H9 (cell line): Measurements from ENCODE around the gene FOXM1. TPM values are rescaled to one million over a fixed set of nuclear protein-coding genes. Genes with fewer than 3 reads are reported as not detected.

Experiments
- DNase-seq: peaks from one replicate; pipeline ENCODE4 v3.0.0-alpha.2; 2017
- H2AFZ ChIP-seq: one replicate; pipeline ENCODE4 v1.6.1; 2013; ENCODE audit warnings: mild to moderate bottlenecking, low read length, control low read depth, moderate library complexity
- H2AK5ac ChIP-seq: 2 replicates; pipeline ENCODE4 v1.6.1; 2013; ENCODE audit warnings: low read length, control low read depth, mixed read lengths; ENCODE audit not compliant: insufficient read length
- H2BK120ac ChIP-seq: one replicate; pipeline ENCODE4 v1.6.1; 2013; ENCODE audit warnings: low read depth, mild to moderate bottlenecking, low read length, control low read depth, inconsistent platforms; ENCODE audit not compliant: poor library complexity, severe bottlenecking
- H2BK12ac ChIP-seq: 2 replicates; pipeline ENCODE4 v1.6.1; 2013; ENCODE audit warnings: low read length, control low read depth, mixed read lengths, low read depth; ENCODE audit not compliant: insufficient read length
- H2BK15ac ChIP-seq: 2 replicates; pipeline ENCODE4 v1.6.1; 2013; ENCODE audit warnings: low read depth, low read length, control low read depth
- H2BK20ac ChIP-seq: one replicate; pipeline ENCODE4 v1.6.1; 2013; ENCODE audit warnings: low read depth, mild to moderate bottlenecking, low read length, control low read depth, inconsistent platforms; ENCODE audit not compliant: poor library complexity, severe bottlenecking
- H2BK5ac ChIP-seq: 2 replicates; pipeline ENCODE4 v1.6.1; 2013; ENCODE audit warnings: low read length, control low read depth, mixed read lengths; ENCODE audit not compliant: insufficient read length
- H3K14ac ChIP-seq: 2 replicates; pipeline ENCODE4 v1.6.1; 2013; ENCODE audit warnings: low read length, control low read depth; ENCODE audit not compliant: insufficient read depth
- H3K18ac ChIP-seq: 2 replicates; pipeline ENCODE4 v1.6.1; 2013; ENCODE audit warnings: low read depth, mild to moderate bottlenecking, mixed read lengths, low read length, control low read depth; ENCODE audit not compliant: insufficient read length
- H3K23ac ChIP-seq: 2 replicates; pipeline ENCODE4 v1.6.1; 2013; ENCODE audit warnings: low read length, control low read depth, mixed read lengths, low read depth; ENCODE audit not compliant: insufficient read length
- H3K23me2 ChIP-seq: 2 replicates; pipeline ENCODE4 v1.6.1; 2013; ENCODE audit warnings: low read depth, mild to moderate bottlenecking, mixed read lengths, low read length, control low read depth; ENCODE audit not compliant: insufficient read length, poor library complexity, severe bottlenecking
- H3K27ac ChIP-seq: 2 replicates; pipeline ENCODE4 v1.5.1; 2013; ENCODE audit warnings: low read length, control low read depth, mixed read lengths, low read depth; ENCODE audit not compliant: insufficient read length
- H3K27me3 ChIP-seq: 2 replicates; pipeline ENCODE4 v1.6.1; 2013; ENCODE audit warnings: low read length, control low read depth, inconsistent platforms; ENCODE audit not compliant: insufficient read depth
- H3K4ac ChIP-seq: 2 replicates; pipeline ENCODE4 v1.6.1; 2013; ENCODE audit warnings: low read depth, mild to moderate bottlenecking, control low read depth, inconsistent platforms, low read length, moderate library complexity
- H3K4me1 ChIP-seq: 2 replicates; pipeline ENCODE4 v1.6.1; 2013; ENCODE audit warnings: low read length, control low read depth, inconsistent platforms; ENCODE audit not compliant: insufficient read depth
- H3K4me2 ChIP-seq: 2 replicates; pipeline ENCODE4 v1.6.1; 2013; ENCODE audit warnings: low read length, control low read depth, mixed read lengths; ENCODE audit not compliant: insufficient read length, insufficient read depth
- H3K56ac ChIP-seq: 2 replicates; pipeline ENCODE4 v1.6.1; 2013; ENCODE audit warnings: low read depth, mild to moderate bottlenecking, mixed read lengths, low read length, control low read depth; ENCODE audit not compliant: insufficient read length
- H3K79me1 ChIP-seq: 2 replicates; pipeline ENCODE4 v1.6.1; 2013; ENCODE audit warnings: low read depth, mild to moderate bottlenecking, moderate library complexity, low read length, control low read depth, inconsistent platforms; ENCODE audit not compliant: insufficient read depth, poor library complexity, severe bottlenecking
- H3K79me2 ChIP-seq: 2 replicates; pipeline ENCODE4 v1.6.1; 2013; ENCODE audit warnings: low read length, control low read depth, inconsistent platforms; ENCODE audit not compliant: insufficient read depth
- H3K9ac ChIP-seq: 2 replicates; pipeline ENCODE4 v1.6.1; 2013; ENCODE audit warnings: low read length, control low read depth, mixed read lengths; ENCODE audit not compliant: insufficient read length; ENCODE audit errors: extremely low read depth
- H3K9me3 ChIP-seq: one replicate; pipeline ENCODE4 v1.6.1; 2013; ENCODE audit warnings: low read depth, low read length, inconsistent platforms; ENCODE audit not compliant: control insufficient read depth
- H3T11ph ChIP-seq: one replicate; pipeline ENCODE4 v1.6.1; 2013; ENCODE audit warnings: mild to moderate bottlenecking, low read length, control low read depth, inconsistent platforms
- H4K20me1 ChIP-seq: one replicate; pipeline ENCODE4 v1.6.1; 2013; ENCODE audit not compliant: control insufficient read depth, insufficient read length, insufficient read depth
- H4K5ac ChIP-seq: 2 replicates; pipeline ENCODE4 v1.6.1; 2013; ENCODE audit warnings: low read depth, mild to moderate bottlenecking, mixed read lengths, low read length, control low read depth; ENCODE audit not compliant: insufficient read length
- H4K8ac ChIP-seq: replicated peaks from 2 replicates; pipeline ENCODE4 v1.6.1; 2013; ENCODE audit warnings: low read length, control low read depth, mixed read lengths, low read depth; ENCODE audit not compliant: insufficient read length
- H4K91ac ChIP-seq: 2 replicates; pipeline ENCODE4 v1.6.1; 2013; ENCODE audit warnings: low read depth, mild to moderate bottlenecking, moderate library complexity, mixed read lengths, low read length, control low read depth; ENCODE audit not compliant: insufficient read length
- H3K27ac Mint-ChIP-seq, 3 experiments: 2 replicates in 2 of 3; 3 replicates in 1 of 3; pipeline ENCODE4 v1.8.0; 2020 to 2021; ENCODE audit warnings: mixed read lengths in 3 of 3, mild to moderate bottlenecking in 1 of 3, moderate library complexity in 1 of 3
- H3K27me3 Mint-ChIP-seq: 2 replicates; pipeline ENCODE4 v1.8.0; 2021; ENCODE audit warnings: low read depth, mild to moderate bottlenecking, moderate library complexity, mixed read lengths
- H3K36me3 Mint-ChIP-seq, 3 experiments: 2 replicates in 2 of 3; 3 replicates in 1 of 3; pipeline ENCODE4 v1.8.0; 2020 to 2021; ENCODE audit warnings: low read depth in 3 of 3, mixed read lengths in 3 of 3; ENCODE audit not compliant: insufficient read depth in 1 of 3
- H3K4me1 Mint-ChIP-seq, 2 experiments: 2 replicates each; pipeline ENCODE4 v1.8.0; 2020; ENCODE audit warnings: mixed read lengths in 2 of 2
- H3K4me3 Mint-ChIP-seq, 2 experiments: 2 replicates in 1 of 2; 3 replicates in 1 of 2; pipeline ENCODE4 v1.8.0; 2020 to 2021; ENCODE audit warnings: mild to moderate bottlenecking in 2 of 2, mixed read lengths in 2 of 2, moderate library complexity in 1 of 2
- H3K9me3 Mint-ChIP-seq, 2 experiments: 2 replicates in 1 of 2; 3 replicates in 1 of 2; pipeline ENCODE4 v1.8.0; 2020; ENCODE audit warnings: mild to moderate bottlenecking in 2 of 2, mixed read lengths in 2 of 2, moderate library complexity in 1 of 2
- WGBS: extraction: QIAGEN DNeasy Blood & Tissue Kit; methylation state at CpG from one replicate; pipeline ENCODE4 v1.1.7; 2013; ENCODE audit warnings: missing lambda C conversion rate, low lambda C conversion rate, mixed read lengths; ENCODE audit not compliant: insufficient read length; ENCODE audit errors: extremely low coverage; 5-methylcytosine and 5-hydroxymethylcytosine counted together
- total RNA-seq: library from RNA; stranded (reverse); gene quantifications from 2 replicates; pipeline ENCODE4 v1.2.1, GENCODE V29; 2021
- TF ChIP-seq, protein P1 (sequence below): fragments of 200-600 bp; sonication (generic); conservative IDR thresholded peaks from 3 replicates; pipeline ENCODE4 v1.8.0; 2021; ENCODE audit warnings: antibody characterized with exemption, mild to moderate bottlenecking

Gene FOXM1
- total RNA-seq, 1 experiment from 2014 or later, result 109 TPM

DNA sequence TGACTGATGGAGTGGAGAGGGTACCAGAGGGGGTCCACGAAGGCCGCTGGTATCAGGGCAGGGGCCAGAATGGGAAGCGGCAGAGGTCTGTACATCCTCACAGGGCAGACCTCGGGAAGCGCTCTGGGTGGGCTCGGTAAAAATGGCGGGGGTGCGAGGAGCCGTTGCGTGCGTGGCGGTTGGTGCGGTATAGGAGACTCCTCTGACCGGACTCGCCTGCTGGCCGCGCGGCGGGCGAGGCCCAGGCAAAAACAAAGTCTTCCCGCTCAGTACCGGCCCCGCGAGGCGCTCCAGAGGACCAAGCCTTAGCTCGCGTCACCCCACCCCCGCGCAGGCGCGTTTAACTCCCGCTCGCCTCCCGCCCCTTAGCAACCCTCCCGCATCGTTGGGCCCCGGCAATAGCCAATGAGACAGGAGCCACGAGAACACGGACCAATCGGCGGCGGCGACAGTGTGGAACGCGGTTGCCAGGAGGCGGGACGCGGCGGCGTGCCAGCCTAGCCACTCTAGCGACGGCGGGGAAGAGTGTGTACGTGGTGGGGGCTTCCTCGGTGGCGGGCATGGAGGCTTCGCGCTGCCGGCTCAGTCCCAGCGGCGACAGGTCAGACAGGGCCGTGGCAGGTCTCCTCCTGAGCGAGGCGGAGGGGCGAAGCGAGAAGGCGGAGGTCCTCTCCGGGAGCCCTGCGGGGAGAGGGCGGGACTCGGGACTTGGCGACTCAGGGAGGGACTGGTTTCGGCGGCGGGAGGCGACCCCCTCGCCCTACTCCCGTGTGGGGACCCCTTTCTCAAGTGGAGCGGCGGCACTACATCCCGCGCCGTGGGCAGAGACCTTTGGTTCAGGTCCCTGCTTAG, 13.6 kb upstream of the FOXM1 start, which contains the start of gene TULP3:
Gene TULP3 (plus strand): TSS at position 504 of the 852 bp plus-strand sequence. CDS start 57 bp downstream, at position 561.
- no peak within 1 kb of the TSS for H2AFZ ChIP-seq
- peak within 1 kb of the TSS; percentile 32 for H3K9ac ChIP-seq
- no peak within 1 kb of the TSS for H4K8ac ChIP-seq
- H3K9me3 Mint-ChIP-seq, result no peaks in the 10 kb centered on the region
- WGBS, result no CpG with 5 or more reads among the region's 83 CpGs
- peak within 1 kb of the TSS; percentile 94 to 95 (median 95) for H3K27ac Mint-ChIP-seq
- H2BK15ac ChIP-seq, result no peak within 1 kb of the TSS
- H4K20me1 ChIP-seq, result peaks cover 3% of the 10 kb centered on the region
- no peak within 1 kb of the TSS for H2BK20ac ChIP-seq
- H3K4ac ChIP-seq, result no peak within 1 kb of the TSS
- H3K27ac ChIP-seq, result no peak within 1 kb of the TSS
- H3T11ph ChIP-seq, result no peak within 1 kb of the TSS
- H3K23ac ChIP-seq, result no peak within 1 kb of the TSS
- H4K5ac ChIP-seq, result no peak within 1 kb of the TSS
- H3K56ac ChIP-seq, result no peak within 1 kb of the TSS
- H3K27me3 ChIP-seq, result no peaks in the 10 kb centered on the region
- no peak within 1 kb of the TSS for H2BK12ac ChIP-seq
- no peaks in the 10 kb centered on the region for H3K4me1 ChIP-seq
- no peak within 1 kb of the TSS for H2BK5ac ChIP-seq
- DNase-seq, result peak; percentile 99
- H2AK5ac ChIP-seq, result no peak within 1 kb of the TSS
- peak within 1 kb of the TSS; percentile 83; the same call in 1 of the 2 replicates for H3K14ac ChIP-seq
- H3K18ac ChIP-seq, result peak within 1 kb of the TSS; percentile 83
- peaks cover 2% of the 10 kb centered on the region for H3K79me1 ChIP-seq
- TF ChIP-seq, protein P1, sequence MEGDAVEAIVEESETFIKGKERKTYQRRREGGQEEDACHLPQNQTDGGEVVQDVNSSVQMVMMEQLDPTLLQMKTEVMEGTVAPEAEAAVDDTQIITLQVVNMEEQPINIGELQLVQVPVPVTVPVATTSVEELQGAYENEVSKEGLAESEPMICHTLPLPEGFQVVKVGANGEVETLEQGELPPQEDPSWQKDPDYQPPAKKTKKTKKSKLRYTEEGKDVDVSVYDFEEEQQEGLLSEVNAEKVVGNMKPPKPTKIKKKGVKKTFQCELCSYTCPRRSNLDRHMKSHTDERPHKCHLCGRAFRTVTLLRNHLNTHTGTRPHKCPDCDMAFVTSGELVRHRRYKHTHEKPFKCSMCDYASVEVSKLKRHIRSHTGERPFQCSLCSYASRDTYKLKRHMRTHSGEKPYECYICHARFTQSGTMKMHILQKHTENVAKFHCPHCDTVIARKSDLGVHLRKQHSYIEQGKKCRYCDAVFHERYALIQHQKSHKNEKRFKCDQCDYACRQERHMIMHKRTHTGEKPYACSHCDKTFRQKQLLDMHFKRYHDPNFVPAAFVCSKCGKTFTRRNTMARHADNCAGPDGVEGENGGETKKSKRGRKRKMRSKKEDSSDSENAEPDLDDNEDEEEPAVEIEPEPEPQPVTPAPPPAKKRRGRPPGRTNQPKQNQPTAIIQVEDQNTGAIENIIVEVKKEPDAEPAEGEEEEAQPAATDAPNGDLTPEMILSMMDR, result no peak
- no peaks in the 10 kb centered on the region for H3K9me3 ChIP-seq
- H3K23me2 ChIP-seq, result peaks cover 5% of the 10 kb centered on the region
- H2BK120ac ChIP-seq, result no peak within 1 kb of the TSS
- H3K79me2 ChIP-seq, result 0 out of 2 replicates have a peak, but pooled peaks cover 1% of the 10 kb centered on the region
- H4K91ac ChIP-seq, result no peak within 1 kb of the TSS
- H3K27me3 Mint-ChIP-seq, result 0 out of 2 replicates have a peak, but pooled peaks cover 3% of the 10 kb centered on the region
- H3K4me1 Mint-ChIP-seq, result peaks cover 10 to 16% of the 10 kb centered on the region in 2 experiments
- H3K36me3 Mint-ChIP-seq, result peaks cover 13 to 32% (median 28%) of the 10 kb centered on the region in 3 experiments
- peak within 1 kb of the TSS; percentile 60 for H3K4me2 ChIP-seq
- peak within 1 kb of the TSS; percentile 89 to 97 for H3K4me3 Mint-ChIP-seq
